ENCODE data around the gene MTUS2.
A peak's percentile ranks its signal among the peaks of the same experiment; 100 is the strongest.

MTUS2 gene

GRCh38 chr13:29453617-29454011, 633.5 kb downstream of the MTUS2 start:
- ATAC-seq (replicated peaks) (no peak), DNase-seq (no peak)
- H3K27me3 Mint-ChIP-seq: peaks cover 21 to 26% of the 10 kb centered on the region in 2 donors
- no peak overlapping the region for H3K4me3 Mint-ChIP-seq
- no peaks in the 10 kb centered on the region for H3K36me3 Mint-ChIP-seq
- no peak overlapping the region for H3K27ac Mint-ChIP-seq
- H3K4me1 Mint-ChIP-seq: peaks cover 4 to 7% of the 10 kb centered on the region in 2 donors
- no peaks in the 10 kb centered on the region for H3K9me3 Mint-ChIP-seq

- Mint-ChIP-seq H3K9me3 (no peaks in the 10 kb centered on the region), H3K27me3 (peaks cover 23 to 27% of the 10 kb centered on the region in 2 donors), H3K4me1 (peaks cover 4 to 7% of the 10 kb centered on the region in 2 donors), H3K27ac (no peak overlapping the region), H3K4me3 (no peak overlapping the region), H3K36me3 (no peaks in the 10 kb centered on the region)
- DNase-seq: no peak
- peak; percentile 79 to 86 for ATAC-seq (replicated peaks)
These were observed 634.9 kb downstream of the MTUS2 start for GRCh38 chr13:29454931-29455481.

- peaks cover 18 to 26% of the 10 kb centered on the region in 2 donors for H3K27me3 Mint-ChIP-seq
- H3K9me3 Mint-ChIP-seq: no peaks in the 10 kb centered on the region
- DNase-seq (no peak), ATAC-seq (replicated peaks) (no peak)
- no peak overlapping the region for H3K27ac Mint-ChIP-seq
- no peaks in the 10 kb centered on the region for H3K36me3 Mint-ChIP-seq
- H3K4me3 Mint-ChIP-seq: no peak overlapping the region
- H3K4me1 Mint-ChIP-seq: peaks cover 4 to 7% of the 10 kb centered on the region in 2 donors
These were observed 636.3 kb downstream of the MTUS2 start for GRCh38 chr13:29456419-29456818.

- peaks cover 18 to 26% of the 10 kb centered on the region in 2 donors for H3K27me3 Mint-ChIP-seq
- ATAC-seq (replicated peaks) (no peak), DNase-seq (no peak)
- peaks cover 4 to 7% of the 10 kb centered on the region in 2 donors for H3K4me1 Mint-ChIP-seq
- no peaks in the 10 kb centered on the region for H3K9me3 Mint-ChIP-seq
- no peaks in the 10 kb centered on the region for H3K36me3 Mint-ChIP-seq
- no peak overlapping the region for H3K27ac Mint-ChIP-seq
- H3K4me3 Mint-ChIP-seq: no peak overlapping the region
These were observed 637.2 kb downstream of the MTUS2 start for GRCh38 chr13:29457299-29457698.

GRCh38 chr13:29458419-29458818, 638.3 kb downstream of the MTUS2 start:
- Mint-ChIP-seq H3K9me3 (no peaks in the 10 kb centered on the region), H3K4me3 (no peak overlapping the region), H3K27ac (no peak overlapping the region), H3K36me3 (no peaks in the 10 kb centered on the region), H3K27me3 (peaks cover 18 to 23% of the 10 kb centered on the region in 2 donors), H3K4me1 (peaks cover 4 to 7% of the 10 kb centered on the region in 2 donors)
- DNase-seq: no peak
- ATAC-seq (replicated peaks): no peak

GRCh38 chr13:29459813-29460355, 639.7 kb downstream of the MTUS2 start:
- Mint-ChIP-seq H3K27ac (no peak overlapping the region), H3K9me3 (no peaks in the 10 kb centered on the region), H3K36me3 (no peaks in the 10 kb centered on the region), H3K4me1 (peaks cover 3 to 5% of the 10 kb centered on the region in 2 donors), H3K4me3 (no peak overlapping the region), H3K27me3 (peaks cover 18 to 20% of the 10 kb centered on the region in 2 donors)
- ATAC-seq (replicated peaks): no peak
- DNase-seq: no peak

- peaks cover 0 to 1% of the 10 kb centered on the region in 2 donors for H3K4me1 Mint-ChIP-seq
- H3K36me3 Mint-ChIP-seq: no peaks in the 10 kb centered on the region
- ATAC-seq (replicated peaks): no peak
- H3K4me3 Mint-ChIP-seq: no peak overlapping the region
- H3K27me3 Mint-ChIP-seq: peaks cover 8 to 12% of the 10 kb centered on the region in 2 donors
- H3K9me3 Mint-ChIP-seq: no peaks in the 10 kb centered on the region
- DNase-seq: no peak
- H3K27ac Mint-ChIP-seq: no peak overlapping the region
These were observed 644.1 kb downstream of the MTUS2 start for GRCh38 chr13:29464105-29464679.

GRCh38 chr13:29465741-29466293, 645.7 kb downstream of the MTUS2 start:
- Mint-ChIP-seq H3K27me3 (no peaks in the 10 kb centered on the region), H3K36me3 (no peaks in the 10 kb centered on the region), H3K4me1 (peaks cover 0 to 1% of the 10 kb centered on the region in 2 donors), H3K4me3 (no peak overlapping the region), H3K27ac (no peak overlapping the region), H3K9me3 (no peaks in the 10 kb centered on the region)
- ATAC-seq (replicated peaks): no peak
- DNase-seq: no peak

GRCh38 chr13:29471551-29471950, 651.4 kb downstream of the MTUS2 start:
- H3K36me3 Mint-ChIP-seq: no peaks in the 10 kb centered on the region
- H3K4me3 Mint-ChIP-seq: no peak overlapping the region
- H3K27me3 Mint-ChIP-seq: no peaks in the 10 kb centered on the region
- H3K27ac Mint-ChIP-seq: no peak overlapping the region
- no peak for DNase-seq
- peaks cover 6% of the 10 kb centered on the region in 2 donors for H3K4me1 Mint-ChIP-seq
- H3K9me3 Mint-ChIP-seq: no peaks in the 10 kb centered on the region
- ATAC-seq (replicated peaks): peak; percentile 38 to 55

GRCh38 chr13:29472332-29472961, 652.3 kb downstream of the MTUS2 start:
- Mint-ChIP-seq H3K36me3 (no peaks in the 10 kb centered on the region), H3K4me3 (no peak overlapping the region), H3K27me3 (peaks cover 0 to 8% of the 10 kb centered on the region in 2 donors), H3K27ac (no peak overlapping the region), H3K9me3 (no peaks in the 10 kb centered on the region), H3K4me1 (peaks cover 6% of the 10 kb centered on the region in 2 donors)
- DNase-seq: peak; percentile 28
- peak; percentile 51 to 80 for ATAC-seq (replicated peaks)

GRCh38 chr13:29473166-29473565, 653.0 kb downstream of the MTUS2 start:
- DNase-seq: no peak
- no peak overlapping the region for H3K4me3 Mint-ChIP-seq
- ATAC-seq (replicated peaks): no peak
- peaks cover 0 to 12% of the 10 kb centered on the region in 2 donors for H3K27me3 Mint-ChIP-seq
- H3K4me1 Mint-ChIP-seq: peaks cover 4 to 6% of the 10 kb centered on the region in 2 donors
- no peak overlapping the region for H3K27ac Mint-ChIP-seq
- no peaks in the 10 kb centered on the region for H3K36me3 Mint-ChIP-seq
- no peaks in the 10 kb centered on the region for H3K9me3 Mint-ChIP-seq

- Mint-ChIP-seq H3K36me3 (no peaks in the 10 kb centered on the region), H3K27ac (no peak overlapping the region), H3K9me3 (no peaks in the 10 kb centered on the region), H3K27me3 (peaks cover 0 to 22% of the 10 kb centered on the region in 2 donors), H3K4me1 (peaks cover 4 to 6% of the 10 kb centered on the region in 2 donors), H3K4me3 (no peak overlapping the region)
- DNase-seq: no peak
- no peak for ATAC-seq (replicated peaks)
These were observed 654.9 kb downstream of the MTUS2 start for GRCh38 chr13:29474991-29475390.

- H3K4me1 Mint-ChIP-seq: peaks cover 4 to 6% of the 10 kb centered on the region in 2 donors
- H3K4me3 Mint-ChIP-seq: no peak overlapping the region
- ATAC-seq (replicated peaks) (no peak), DNase-seq (no peak)
- no peaks in the 10 kb centered on the region for H3K36me3 Mint-ChIP-seq
- no peaks in the 10 kb centered on the region for H3K9me3 Mint-ChIP-seq
- H3K27ac Mint-ChIP-seq: no peak overlapping the region
- peaks cover 4 to 28% of the 10 kb centered on the region in 2 donors for H3K27me3 Mint-ChIP-seq
These were observed 655.9 kb downstream of the MTUS2 start for GRCh38 chr13:29476046-29476445.

- Mint-ChIP-seq H3K4me3 (no peak overlapping the region), H3K9me3 (no peaks in the 10 kb centered on the region), H3K27me3 (peaks cover 4 to 28% of the 10 kb centered on the region in 2 donors), H3K36me3 (no peaks in the 10 kb centered on the region), H3K27ac (no peak overlapping the region), H3K4me1 (peaks cover 6 to 9% of the 10 kb centered on the region in 2 donors)
- ATAC-seq (replicated peaks) (no peak), DNase-seq (no peak)
These were observed 659.8 kb downstream of the MTUS2 start for GRCh38 chr13:29479716-29480492.
